HepG2 (cell line): Measurements from ENCODE around the gene STX12. TPM values are rescaled to one million over a fixed set of nuclear protein-coding genes. Genes with fewer than 3 reads are reported as not detected.

ENCODE experiments used
- CREB1 ChIP-seq, 2 experiments: fragments of 450-650 bp in 1 of 2; IDR thresholded peaks; 2 replicates each; pipeline ENCODE4 v1.6.1; 2016 to 2017; ENCODE audit warnings: control low read depth in 1 of 2, mild to moderate bottlenecking in 1 of 2, missing compliant biosample characterization in 1 of 2, missing genetic modification characterization in 1 of 2
- E2F5 ChIP-seq: sonication (generic); formaldehyde crosslinking; conservative IDR thresholded peaks from 2 replicates; pipeline ENCODE4 v1.4.0; 2020; ENCODE audit warnings: missing genetic modification reagents
- FOXA1 ChIP-seq, 2 experiments: fragments of 450-650 bp in 1 of 2; sonication (generic) in 1 of 2; formaldehyde crosslinking in 1 of 2; IDR thresholded peaks; 2 replicates each; pipeline versions ENCODE4 v1.4.0 to v1.6.1; 2016 to 2020; ENCODE audit warnings: missing genetic modification reagents in 1 of 2
- FOXA3 ChIP-seq: IDR thresholded peaks from 2 replicates; pipeline ENCODE4 v1.6.1; 2016; ENCODE audit warnings: missing genetic modification reagents, missing compliant biosample characterization
- HMGXB4 ChIP-seq, 2 experiments: sonication (generic) in 1 of 2; formaldehyde crosslinking in 1 of 2; IDR thresholded peaks; 2 replicates each; pipeline versions ENCODE4 v1.4.0 to v1.6.1; 2018 to 2020; ENCODE audit warnings: missing genetic modification reagents in 2 of 2, borderline replicate concordance in 1 of 2, low read depth in 1 of 2, mild to moderate bottlenecking in 1 of 2, missing biosample characterization in 1 of 2
- KDM1A ChIP-seq: IDR thresholded peaks from 2 replicates; pipeline ENCODE4 v1.6.1; 2016; ENCODE audit warnings: missing compliant biosample characterization
- KLF16 ChIP-seq, 2 experiments: sonication (generic) in 1 of 2; formaldehyde crosslinking in 1 of 2; IDR thresholded peaks; 2 replicates each; pipeline versions ENCODE4 v1.6.1 to v1.8.0; 2016 to 2023; ENCODE audit warnings: missing genetic modification reagents in 2 of 2, missing compliant biosample characterization in 1 of 2
- KLF6 ChIP-seq: IDR thresholded peaks from 2 replicates; pipeline ENCODE4 v1.8.0; 2016; ENCODE audit warnings: missing biosample characterization, missing genetic modification reagents
- MTA1 ChIP-seq: sonication (generic); formaldehyde crosslinking; IDR thresholded peaks from 2 replicates; pipeline ENCODE4 v1.4.0; 2020; ENCODE audit warnings: missing genetic modification reagents, mild to moderate bottlenecking, borderline replicate concordance
- MYPOP ChIP-seq: sonication (generic); formaldehyde crosslinking; IDR thresholded peaks from 2 replicates; pipeline ENCODE4 v1.8.1; 2023; ENCODE audit warnings: mild to moderate bottlenecking, moderate library complexity, missing genetic modification reagents
- MZF1 ChIP-seq: sonication (generic); formaldehyde crosslinking; IDR thresholded peaks from 2 replicates; pipeline ENCODE4 v1.8.1; 2023; ENCODE audit warnings: mild to moderate bottlenecking, missing genetic modification reagents, borderline replicate concordance
- NR2F2 ChIP-seq: IDR thresholded peaks from 2 replicates; pipeline ENCODE4 v1.6.1; 2012; ENCODE audit warnings: low read depth, inconsistent platforms, borderline replicate concordance
- PAWR ChIP-seq: sonication (generic); formaldehyde crosslinking; IDR thresholded peaks from 2 replicates; pipeline ENCODE4 v1.4.0; 2020; ENCODE audit warnings: missing genetic modification reagents, mild to moderate bottlenecking, borderline replicate concordance
- THAP8 ChIP-seq: sonication (generic); formaldehyde crosslinking; IDR thresholded peaks from 2 replicates; pipeline ENCODE4 v1.5.1; 2020; ENCODE audit warnings: missing genetic modification reagents, mild to moderate bottlenecking, borderline replicate concordance
- USF2 ChIP-seq, 2 experiments: sonication (generic) in 1 of 2; formaldehyde crosslinking in 1 of 2; IDR thresholded peaks; 2 replicates each; pipeline versions ENCODE4 v1.5.1 to v1.6.1; 2011 to 2020; ENCODE audit warnings: borderline replicate concordance in 1 of 2, low read depth in 1 of 2, low read length in 1 of 2, mild to moderate bottlenecking in 1 of 2, missing genetic modification reagents in 1 of 2, moderate library complexity in 1 of 2
- ZBTB21 ChIP-seq: sonication (generic); formaldehyde crosslinking; IDR thresholded peaks from 2 replicates; pipeline ENCODE4 v1.4.0; 2020; ENCODE audit warnings: missing genetic modification reagents
- ZFP82 ChIP-seq: sonication (generic); formaldehyde crosslinking; IDR thresholded peaks from 2 replicates; pipeline ENCODE4 v1.5.1; 2020; ENCODE audit warnings: mild to moderate bottlenecking, missing genetic modification reagents, borderline replicate concordance
- ZNF20 ChIP-seq: sonication (generic); formaldehyde crosslinking; IDR thresholded peaks from 2 replicates; pipeline ENCODE4 v1.4.0; 2020; ENCODE audit warnings: mild to moderate bottlenecking, moderate library complexity, missing genetic modification reagents
- ZNF235 ChIP-seq: sonication (generic); formaldehyde crosslinking; IDR thresholded peaks from 2 replicates; pipeline ENCODE4 v1.8.1; 2023; ENCODE audit warnings: mild to moderate bottlenecking, missing genetic modification reagents, borderline replicate concordance
- ZNF564 ChIP-seq: sonication (generic); formaldehyde crosslinking; IDR thresholded peaks from 2 replicates; pipeline ENCODE4 v1.8.1; 2023; ENCODE audit warnings: mild to moderate bottlenecking, missing genetic modification reagents
- polyA plus RNA-seq, 8 experiments: library from polyadenylated mRNA; depleted of rRNA in 3 of 8; stranded (reverse) in 7 of 8; unstranded in 1 of 8; fragments of >200 nt; fragmentation: Illumina TruSeq in 4 of 8; extraction: Trizol in 4 of 8; gene quantifications; 2 replicates each; pipeline versions ENCODE4 v1.2.1 to v1.2.3, GENCODE V29; 2011 to 2016; ENCODE audit warnings: low read depth in 4 of 8, missing spikeins in 1 of 8, mixed read lengths in 1 of 8; ENCODE audit not compliant: insufficient read depth in 1 of 8
- total RNA-seq, 5 experiments: library from RNA; depleted of rRNA; stranded (reverse); fragments of >200 nt; fragmentation: Illumina TruSeq; extraction: Trizol; gene quantifications; 2 replicates each; pipeline ENCODE4 v1.2.3, GENCODE V29; 2016; ENCODE audit warnings: low read depth in 1 of 5

Gene STX12
- total and polyA plus RNA-seq, 2 of the 13 experiments (the other 11 are each of a cell fraction or from before 2014, with no cell fraction given), result 9.0 to 19.7 TPM

- TF ChIP-seq HMGXB4 (CRISPR knock-in tag; IDR thresholded peaks at IDR 0.05; ENCODE audit: borderline replicate concordance in 1 of 2, low read depth in 1 of 2) (peak; percentile 62 to 72; a peak in 3 of 4 replicates), CREB1 (IDR thresholded peaks at IDR 0.05) (peak; percentile 96), CREB1 (CRISPR knock-in tag; IDR thresholded peaks at IDR 0.05) (peak; percentile 95), USF2 (IDR thresholded peaks at IDR 0.05; ENCODE audit: low read depth, low read length) (peak; percentile 68), USF2 (CRISPR knock-in tag; IDR thresholded peaks at IDR 0.05; ENCODE audit: borderline replicate concordance) (peak; percentile 44; the same call in 1 of the 2 replicates), ZNF564 (CRISPR knock-in tag) (0 out of 2 replicates have a peak, but pooled peaks have one; percentile 3), ZNF20 (peak; percentile 83; the same call in 1 of the 2 replicates), MZF1 (CRISPR knock-in tag) (no peak), FOXA3 (CRISPR knock-in tag) (peak; percentile 42; the same call in 1 of the 2 replicates), THAP8 (CRISPR knock-in tag) (peak; percentile 17; the same call in 1 of the 2 replicates), KDM1A (CRISPR knock-in tag) (0 out of 2 replicates have a peak, but pooled peaks have one; percentile 8), ZFP82 (0 out of 2 replicates have a peak, but pooled peaks have one; percentile 54), E2F5 (CRISPR knock-in tag) (peak; percentile 61; the same call in 1 of the 2 replicates), ZBTB21 (CRISPR knock-in tag) (peak; percentile 44; the same call in 1 of the 2 replicates), ZNF235 (CRISPR knock-in tag) (no peak; the same call in 1 of the 2 replicates), PAWR (CRISPR knock-in tag) (no peak), NR2F2 (peak; percentile 27; the same call in 1 of the 2 replicates), MTA1 (CRISPR knock-in tag) (no peak), MYPOP (CRISPR knock-in tag) (peak; percentile 52; the same call in 1 of the 2 replicates), KLF16 (CRISPR knock-in tag; IDR thresholded peaks at IDR 0.05) (peak in 1 of 2 experiments; percentile 31; a peak in 1 of 4 replicates), FOXA1 (IDR thresholded peaks at IDR 0.05) (no peak), FOXA1 (CRISPR knock-in tag; IDR thresholded peaks at IDR 0.05) (0 out of 2 replicates have a peak, but pooled peaks have one; percentile 5), KLF6 (CRISPR knock-in tag) (peak; percentile 25; the same call in 1 of the 2 replicates)
These were observed 47.4 kb upstream of the STX12 start, which contains the start of gene FAM76A (continued) for GRCh38 chr1:27725374-27726172.
